Epithelial cell of esophagus (primary cell): ENCODE results near the gene GRIA4.

Experiments used
- DNase-seq: peaks from one replicate; pipeline ENCODE4 v3.0.0; 2010; ENCODE audit warnings: low read depth
- H3K4me3 ChIP-seq: 2 replicates; pipeline ENCODE4 v1.5.1; 2011; ENCODE audit warnings: mild to moderate bottlenecking, low read length, control low read depth
- CTCF ChIP-seq: IDR thresholded peaks from 2 replicates; pipeline ENCODE4 v1.5.1; 2011; ENCODE audit warnings: low read depth, mild to moderate bottlenecking, low read length, control low read depth, inconsistent platforms; ENCODE audit not compliant: insufficient read depth; ENCODE audit errors: missing control alignments

The GRIA4 gene

GRCh38 chr11:105588001-105588400 is 21.9 kb upstream of the GRIA4 start:
- no peak for TF ChIP-seq CTCF
- peak; percentile 61 for DNase-seq
- no peak overlapping the region for H3K4me3 ChIP-seq

GRCh38 chr11:105589346-105589745 is 20.5 kb upstream of the GRIA4 start:
- no peak overlapping the region for H3K4me3 ChIP-seq
- no peak for DNase-seq
- TF ChIP-seq CTCF = no peak

- no peak for TF ChIP-seq CTCF
- DNase-seq = no peak
- H3K4me3 ChIP-seq = no peak overlapping the region
Measured at GRCh38 chr11:105592035-105592434, 17.8 kb upstream of the GRIA4 start.

GRCh38 chr11:105598371-105598770 is 11.5 kb upstream of the GRIA4 start:
- no peak for TF ChIP-seq CTCF

GRCh38 chr11:105603156-105603555 is 6.7 kb upstream of the GRIA4 start:
- no peak for TF ChIP-seq CTCF

More at GRCh38 chr11:105598371-105598770, 11.5 kb upstream of the GRIA4 start:
- DNase-seq = no peak
- H3K4me3 ChIP-seq = no peak overlapping the region

GRCh38 chr11:105609341-105609781 is 512 bp upstream of the GRIA4 start:
- DNase-seq = peak; percentile 56
- TF ChIP-seq CTCF = peak; percentile 73
- H3K4me3 ChIP-seq = no peak overlapping the region

More at GRCh38 chr11:105603156-105603555, 6.7 kb upstream of the GRIA4 start:
- no peak overlapping the region for H3K4me3 ChIP-seq
- DNase-seq = no peak

GRCh38 chr11:105610871-105611571 is 1.1 kb downstream of the GRIA4 start:
- no peak for TF ChIP-seq CTCF
- no peak overlapping the region for H3K4me3 ChIP-seq

More at GRCh38 chr11:105610871-105611571, 1.1 kb downstream of the GRIA4 start:
- DNase-seq = no peak
